H1 (cell line): ENCODE measurements around the gene RGS21.

Source experiments
- CHD2 ChIP-seq: IDR thresholded peaks from 2 replicates; pipeline ENCODE4 v1.6.1; 2012; ENCODE audit warnings: low read length, improper control_type of control experiment
- CREB1 ChIP-seq: IDR thresholded peaks from 2 replicates; pipeline ENCODE4 v1.6.1; 2012; ENCODE audit warnings: inconsistent platforms
- CTCF ChIP-seq, 3 experiments: IDR thresholded peaks; 1 replicate in 2 of 3; 2 replicates in 1 of 3; pipeline versions ENCODE4 v1.5.1 to v1.6.1; 2011; ENCODE audit warnings: low read length in 3 of 3, mild to moderate bottlenecking in 3 of 3, inconsistent platforms in 2 of 3, low read depth in 1 of 3, moderate library complexity in 1 of 3; ENCODE audit not compliant: insufficient read depth in 1 of 3; ENCODE audit errors: control extremely low read depth in 1 of 3
- EP300 ChIP-seq, 2 experiments: IDR thresholded peaks; 1 replicate in 1 of 2; 2 replicates in 1 of 2; pipeline ENCODE4 v1.6.1; 2011 to 2012; ENCODE audit warnings: low read depth in 2 of 2, low read length in 2 of 2, mild to moderate bottlenecking in 2 of 2, borderline replicate concordance in 1 of 2, inconsistent platforms in 1 of 2, moderate library complexity in 1 of 2
- EZH2 ChIP-seq: fragments of 200-600 bp; sonication (generic); IDR thresholded peaks from 2 replicates; pipeline ENCODE4 v1.7.1; 2012; ENCODE audit warnings: low read depth, mild to moderate bottlenecking, moderate library complexity, low read length, inconsistent platforms; ENCODE audit not compliant: severe bottlenecking
- JUND ChIP-seq: IDR thresholded peaks from 2 replicates; pipeline ENCODE4 v1.6.1; 2011; ENCODE audit warnings: mild to moderate bottlenecking, improper control_type of control experiment, low read length
- MAX ChIP-seq: IDR thresholded peaks from 2 replicates; pipeline ENCODE4 v1.6.1; 2012; ENCODE audit warnings: inconsistent platforms
- PHF8 ChIP-seq: fragments of 200-600 bp; sonication (generic); conservative IDR thresholded peaks from 2 replicates; pipeline ENCODE4 v1.7.1; 2012; ENCODE audit warnings: low read depth, mild to moderate bottlenecking, inconsistent platforms, low read length, moderate library complexity
- POLR2A ChIP-seq, 2 experiments: IDR thresholded peaks; 1 replicate in 1 of 2; 2 replicates in 1 of 2; pipeline ENCODE4 v1.6.1; 2011; ENCODE audit warnings: low read depth in 2 of 2, low read length in 2 of 2, mild to moderate bottlenecking in 2 of 2; ENCODE audit errors: control extremely low read depth in 1 of 2
- POLR2AphosphoS5 ChIP-seq: IDR thresholded peaks from 2 replicates; pipeline ENCODE4 v1.6.1; 2011; ENCODE audit warnings: low read depth, low read length
- SIX5 ChIP-seq: IDR thresholded peaks from 2 replicates; pipeline ENCODE4 v1.6.1; 2011; ENCODE audit warnings: mild to moderate bottlenecking, low read depth, low read length
- SP2 ChIP-seq: IDR thresholded peaks from 2 replicates; pipeline ENCODE4 v1.6.1; 2012; ENCODE audit warnings: mild to moderate bottlenecking, low read length, inconsistent platforms
- SRF ChIP-seq: IDR thresholded peaks from 2 replicates; pipeline ENCODE4 v1.6.1; 2011; ENCODE audit warnings: mild to moderate bottlenecking, low read depth, low read length, moderate library complexity
- SUZ12 ChIP-seq: fragments of 200-600 bp; sonication (generic); IDR thresholded peaks from 2 replicates; pipeline ENCODE4 v1.6.1; 2012; ENCODE audit warnings: mild to moderate bottlenecking, inconsistent platforms, low read length, moderate library complexity, mixed read lengths

GRCh38 chr1:192376374-192376773 lies 59.6 kb downstream of the RGS21 start:
- no peak for TF ChIP-seq POLR2AphosphoS5
- TF ChIP-seq POLR2A (IDR thresholded peaks at IDR 0.05; ENCODE audit: control extremely low read depth in 1 of 2, low read depth in 2 of 2, low read length in 2 of 2), result no peak
- no peak for TF ChIP-seq PHF8
- TF ChIP-seq SRF, result no peak
- no peak for TF ChIP-seq JUND
- TF ChIP-seq SP2, result no peak
- TF ChIP-seq CHD2, result no peak
- TF ChIP-seq SUZ12, result no peak
- TF ChIP-seq SIX5, result no peak
- no peak for TF ChIP-seq CREB1
- TF ChIP-seq MAX, result no peak
- TF ChIP-seq CTCF (IDR thresholded peaks at IDR 0.05; ENCODE audit: control extremely low read depth in 1 of 3, insufficient read depth in 1 of 3, low read depth in 1 of 3, low read length in 3 of 3), result no peak
- TF ChIP-seq EZH2, result no peak
- no peak for TF ChIP-seq EP300 (IDR thresholded peaks at IDR 0.05; ENCODE audit: borderline replicate concordance in 1 of 2, low read depth in 2 of 2, low read length in 2 of 2)
